Stimulated activated CD4-positive, alpha-beta T cell treated with anti-CD3 and anti-CD28 coated beads, Interleukin-15, amount 100 ng/mL, for 24 hours (primary cell): ENCODE results near the gene INCENP.

ENCODE experiments used
- DNase-seq: peaks from one replicate; pipeline ENCODE4 v3.0.0-alpha.2; 2020

INCENP gene

GRCh38 chr11:62125316-62125715 is 1.5 kb downstream of the INCENP start:
- DNase-seq: no peak

- DNase-seq: no peak
Observed at GRCh38 chr11:62125881-62126280, 2.1 kb downstream of the INCENP start.

GRCh38 chr11:62127426-62127825 is 3.6 kb downstream of the INCENP start:
- no peak for DNase-seq

- no peak for DNase-seq
Observed at GRCh38 chr11:62127941-62128770, 4.3 kb downstream of the INCENP start.

- no peak for DNase-seq
Observed at GRCh38 chr11:62128835-62129234, 5.0 kb downstream of the INCENP start.

GRCh38 chr11:62129590-62130282 is 5.9 kb downstream of the INCENP start:
- DNase-seq: no peak

GRCh38 chr11:62130283-62131169 is 6.7 kb downstream of the INCENP start:
- DNase-seq: no peak

GRCh38 chr11:62131170-62131464 is 7.3 kb downstream of the INCENP start:
- DNase-seq: no peak

- no peak for DNase-seq
Observed at GRCh38 chr11:62132191-62132590, 8.4 kb downstream of the INCENP start.

GRCh38 chr11:62132689-62133293 is 9.0 kb downstream of the INCENP start:
- DNase-seq: no peak

GRCh38 chr11:62133328-62134065 is 9.7 kb downstream of the INCENP start:
- DNase-seq: no peak

- no peak for DNase-seq
Observed at GRCh38 chr11:62137276-62137861, 13.6 kb downstream of the INCENP start.

GRCh38 chr11:62137881-62138629 is 14.2 kb downstream of the INCENP start:
- no peak for DNase-seq

GRCh38 chr11:62138630-62139425 is 15.0 kb downstream of the INCENP start:
- no peak for DNase-seq

GRCh38 chr11:62139526-62140303 is 15.9 kb downstream of the INCENP start:
- DNase-seq: no peak

- DNase-seq: no peak
Observed at GRCh38 chr11:62140304-62141110, 16.7 kb downstream of the INCENP start.

GRCh38 chr11:62141111-62142042 is 17.6 kb downstream of the INCENP start:
- no peak for DNase-seq

- no peak for DNase-seq
Observed at GRCh38 chr11:62142043-62142375, 18.2 kb downstream of the INCENP start.
